Activated B cell treated with CpG ODN at 0.5 μM for 24 hours (primary cell): ENCODE results near the gene NNMT. TPM values are rescaled to one million over a fixed set of nuclear protein-coding genes. Genes with fewer than 3 reads are reported as not detected.

Experiments used
- ATAC-seq: fragments of 200-7000 bp; cut with Tn5 transposase; one replicate; pipeline ENCODE4 v1.10.0; 2021; ENCODE audit warnings: low read depth, mild to moderate bottlenecking, moderate library complexity
- CTCF ChIA-PET: fragments of 350-600 bp; sonication (Branson Sonifier 250); formaldehyde crosslinking; loops from one replicate; lab custom pipeline; 2021; ENCODE audit warnings: antibody characterized with exemption; lab: Charles Lee
- POLR2A ChIA-PET: fragments of 350-600 bp; sonication (Branson Sonifier 250); formaldehyde crosslinking; loops from one replicate; lab custom pipeline; 2021; ENCODE audit warnings: antibody characterized with exemption; lab: Charles Lee
- DNase-seq: peaks from one replicate; pipeline ENCODE4 v3.0.0; 2022
- H3K27ac Mint-ChIP-seq: one replicate; pipeline ENCODE4 v1.8.0; 2020; ENCODE audit warnings: mixed read lengths
- H3K27me3 Mint-ChIP-seq: one replicate; pipeline ENCODE4 v1.8.0; 2021; ENCODE audit warnings: mixed read lengths
- H3K36me3 Mint-ChIP-seq: one replicate; pipeline ENCODE4 v1.8.0; 2021; ENCODE audit warnings: low read depth, mixed read lengths
- H3K4me1 Mint-ChIP-seq: one replicate; pipeline ENCODE4 v1.8.0; 2021; ENCODE audit warnings: mixed read lengths
- H3K4me3 Mint-ChIP-seq: one replicate; pipeline ENCODE4 v1.8.0; 2020; ENCODE audit warnings: mild to moderate bottlenecking, mixed read lengths
- H3K9me3 Mint-ChIP-seq: one replicate; pipeline ENCODE4 v1.8.0; 2020; ENCODE audit warnings: mixed read lengths
- intact Hi-C: fragments of 100-400 bp; cut with micrococcal nuclease; formaldehyde crosslinking; loops from one replicate; pipeline ENCODE4 v1.15.1; 2024
- total RNA-seq: library from RNA; stranded (reverse); gene quantifications from 2 replicates; pipeline ENCODE4 v1.2.3, GENCODE V29; 2022
- TF ChIP-seq, protein P1 (sequence below): fragments of 200-600 bp; IDR thresholded peaks from one replicate; pipeline ENCODE4 v1.8.0; 2022; ENCODE audit warnings: antibody characterized with exemption, mild to moderate bottlenecking

NNMT gene
- total RNA-seq, 1 donor from 2014 or later, result not detected

GRCh38 chr11:114291842-114292680 lies 4.1 kb upstream of the NNMT start:
- no peak overlapping the region for H3K27ac Mint-ChIP-seq
- H3K9me3 Mint-ChIP-seq, result no peaks in the 10 kb centered on the region
- TF ChIP-seq, protein P1, sequence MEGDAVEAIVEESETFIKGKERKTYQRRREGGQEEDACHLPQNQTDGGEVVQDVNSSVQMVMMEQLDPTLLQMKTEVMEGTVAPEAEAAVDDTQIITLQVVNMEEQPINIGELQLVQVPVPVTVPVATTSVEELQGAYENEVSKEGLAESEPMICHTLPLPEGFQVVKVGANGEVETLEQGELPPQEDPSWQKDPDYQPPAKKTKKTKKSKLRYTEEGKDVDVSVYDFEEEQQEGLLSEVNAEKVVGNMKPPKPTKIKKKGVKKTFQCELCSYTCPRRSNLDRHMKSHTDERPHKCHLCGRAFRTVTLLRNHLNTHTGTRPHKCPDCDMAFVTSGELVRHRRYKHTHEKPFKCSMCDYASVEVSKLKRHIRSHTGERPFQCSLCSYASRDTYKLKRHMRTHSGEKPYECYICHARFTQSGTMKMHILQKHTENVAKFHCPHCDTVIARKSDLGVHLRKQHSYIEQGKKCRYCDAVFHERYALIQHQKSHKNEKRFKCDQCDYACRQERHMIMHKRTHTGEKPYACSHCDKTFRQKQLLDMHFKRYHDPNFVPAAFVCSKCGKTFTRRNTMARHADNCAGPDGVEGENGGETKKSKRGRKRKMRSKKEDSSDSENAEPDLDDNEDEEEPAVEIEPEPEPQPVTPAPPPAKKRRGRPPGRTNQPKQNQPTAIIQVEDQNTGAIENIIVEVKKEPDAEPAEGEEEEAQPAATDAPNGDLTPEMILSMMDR, result no peak
- H3K27me3 Mint-ChIP-seq, result peaks cover 16% of the 10 kb centered on the region
- no peak for DNase-seq
- intact Hi-C loops, result no loop called here
- no peaks in the 10 kb centered on the region for H3K4me1 Mint-ChIP-seq
- POLR2A ChIA-PET, result no interaction called here
- H3K36me3 Mint-ChIP-seq, result no peaks in the 10 kb centered on the region
- CTCF ChIA-PET, result no interaction called here
- no peak for ATAC-seq
- H3K4me3 Mint-ChIP-seq, result no peak overlapping the region

DNA sequence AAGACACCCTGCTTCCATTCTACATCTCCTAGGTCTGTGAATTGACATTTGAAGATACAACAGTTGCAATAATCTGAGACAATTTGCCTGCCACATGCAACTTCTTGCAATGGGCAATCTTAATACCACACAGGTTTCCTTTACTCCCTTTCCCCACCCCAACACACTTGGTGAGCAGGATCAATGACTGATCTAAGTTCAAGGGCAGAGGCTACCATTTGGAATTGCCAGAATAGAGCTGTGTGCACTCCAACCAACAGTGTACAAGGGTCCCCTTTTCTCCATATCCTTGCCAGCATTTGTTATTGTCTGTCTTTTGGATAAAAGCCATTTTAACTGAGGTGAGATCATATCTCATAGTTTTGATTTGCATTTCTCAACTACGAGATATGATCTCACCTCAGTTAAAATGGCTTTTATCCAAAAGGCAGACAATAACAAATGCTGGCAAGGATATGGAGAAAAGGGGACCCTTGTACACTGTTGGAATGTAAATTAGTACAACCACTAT lies 2.9 kb upstream of the NNMT start:
- H3K9me3 Mint-ChIP-seq, result no peaks in the 10 kb centered on the region
- no peak for DNase-seq
- TF ChIP-seq, protein P1, result no peak
- H3K36me3 Mint-ChIP-seq, result no peaks in the 10 kb centered on the region
- ATAC-seq, result no peak
- no peaks in the 10 kb centered on the region for H3K4me1 Mint-ChIP-seq
- CTCF ChIA-PET, result no interaction called here
- peaks cover 16% of the 10 kb centered on the region for H3K27me3 Mint-ChIP-seq
- intact Hi-C loops, result no loop called here
- H3K27ac Mint-ChIP-seq, result no peak overlapping the region
- POLR2A ChIA-PET, result no interaction called here
- no peak overlapping the region for H3K4me3 Mint-ChIP-seq

DNA sequence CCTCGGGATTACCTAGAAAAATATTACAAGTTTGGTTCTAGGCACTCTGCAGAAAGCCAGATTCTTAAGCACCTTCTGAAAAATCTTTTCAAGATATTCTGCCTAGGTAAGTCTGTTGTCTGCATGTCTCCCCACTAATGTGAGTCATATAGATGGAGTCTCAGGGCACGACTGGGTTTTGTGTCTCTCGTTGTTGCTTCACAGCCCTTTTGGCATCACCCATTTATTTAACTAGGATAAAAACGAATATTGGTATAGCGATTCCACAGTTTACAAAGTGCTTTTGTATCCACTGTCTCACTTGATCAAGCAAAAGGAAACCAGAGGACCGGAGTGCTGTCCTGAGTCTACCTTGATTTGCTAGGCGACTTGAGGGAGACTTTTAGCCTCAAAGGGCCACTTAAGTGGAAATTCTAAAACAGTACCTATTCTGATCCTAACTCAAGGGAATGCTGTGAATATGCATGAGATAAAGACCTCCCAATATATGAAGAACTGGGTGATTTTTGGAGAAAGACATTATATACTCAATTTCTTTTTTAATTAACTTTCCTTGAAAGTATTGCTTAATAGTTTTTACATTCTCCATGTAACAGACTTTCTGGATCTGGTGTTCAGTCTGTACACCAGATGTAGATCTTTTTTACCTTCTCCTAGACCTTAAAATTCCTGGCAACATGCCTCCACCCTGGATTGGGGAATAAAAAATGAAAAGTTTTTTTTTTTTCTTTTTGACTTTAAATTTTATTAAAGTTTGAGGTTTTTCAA lies 590 bp downstream of the NNMT start:
- TF ChIP-seq, protein P1, result no peak
- Mint-ChIP-seq H3K4me1 (no peaks in the 10 kb centered on the region), H3K9me3 (peaks cover 8% of the 10 kb centered on the region), H3K4me3 (no peak overlapping the region), H3K27ac (no peak overlapping the region), H3K36me3 (no peaks in the 10 kb centered on the region), H3K27me3 (peaks cover 10% of the 10 kb centered on the region)
- ATAC-seq (no peak), DNase-seq (no peak)
- ChIA-PET POLR2A (no interaction called here), CTCF (no interaction called here)
- intact Hi-C loops, result no loop called here

DNA sequence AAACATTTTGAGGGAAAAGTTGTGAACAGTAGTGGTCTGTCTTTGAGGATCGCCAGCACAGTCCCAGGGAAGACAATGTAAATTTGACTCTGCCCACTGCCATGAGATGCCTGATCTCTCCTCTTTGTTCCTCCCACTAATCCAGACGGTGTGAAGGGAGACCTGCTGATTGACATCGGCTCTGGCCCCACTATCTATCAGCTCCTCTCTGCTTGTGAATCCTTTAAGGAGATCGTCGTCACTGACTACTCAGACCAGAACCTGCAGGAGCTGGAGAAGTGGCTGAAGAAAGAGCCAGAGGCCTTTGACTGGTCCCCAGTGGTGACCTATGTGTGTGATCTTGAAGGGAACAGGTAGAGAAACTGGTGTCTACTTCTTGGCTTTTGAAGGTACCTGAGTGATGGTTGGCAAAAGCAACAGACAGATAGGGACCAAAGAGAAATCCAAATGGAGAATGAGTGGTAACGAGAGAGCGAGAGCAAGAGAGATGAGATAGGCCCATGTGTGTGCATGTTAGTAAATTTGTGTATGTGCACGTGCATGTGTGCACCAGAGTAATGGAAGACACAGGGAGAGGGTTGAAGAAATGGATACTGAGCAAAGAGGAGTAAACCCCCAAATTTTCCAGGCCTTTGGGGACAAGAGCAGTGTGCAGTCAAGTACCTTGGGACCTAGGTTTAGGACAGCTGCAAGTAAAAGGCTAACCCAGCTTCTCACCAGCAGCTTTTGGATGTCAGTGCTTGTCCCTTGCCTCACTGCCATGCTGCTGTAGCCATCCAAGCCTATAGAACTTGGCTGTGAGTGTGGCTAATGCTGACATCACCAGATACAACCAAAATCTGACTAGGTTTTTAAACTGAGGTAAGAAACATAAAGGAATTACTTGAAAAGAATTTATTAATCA lies 1.9 kb downstream of the NNMT start:
- Mint-ChIP-seq H3K27ac (no peak overlapping the region), H3K36me3 (no peaks in the 10 kb centered on the region), H3K4me1 (no peaks in the 10 kb centered on the region), H3K27me3 (peaks cover 15% of the 10 kb centered on the region), H3K9me3 (peaks cover 11% of the 10 kb centered on the region), H3K4me3 (no peak overlapping the region)
- ATAC-seq, result no peak
- ChIA-PET POLR2A (no interaction called here), CTCF (no interaction called here)
- intact Hi-C loops, result no loop called here
- DNase-seq, result no peak
- TF ChIP-seq, protein P1, result no peak
